ENCODE results near the gene HDDC3. TPM values are rescaled to one million over a fixed set of nuclear protein-coding genes. Genes with fewer than 3 reads are reported as not detected.

HDDC3 gene
- polyA plus RNA-seq, 3 donors, result 11.6 to 19.7 (median 14.8) TPM

DNA sequence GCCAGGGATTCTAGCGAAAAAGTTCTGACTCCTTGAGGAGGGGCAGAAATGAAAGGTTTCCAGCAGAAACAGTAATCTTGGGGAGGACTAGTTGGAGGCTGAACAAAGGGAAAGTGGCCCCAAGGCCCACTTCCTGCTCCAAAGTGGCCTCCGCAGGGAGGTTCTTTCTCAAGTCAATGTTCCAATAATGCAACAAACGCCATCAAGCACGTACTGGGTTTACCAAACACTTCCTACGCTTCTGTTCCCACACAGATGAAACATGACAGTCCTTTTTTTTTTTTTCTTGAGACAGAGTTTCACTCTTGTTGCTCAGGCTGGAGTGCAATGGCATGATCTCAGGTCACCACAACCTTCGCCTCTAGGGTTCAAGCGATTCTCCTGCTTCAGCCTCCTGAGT lies 12.7 kb upstream of the HDDC3 start:
- no peaks in the 10 kb centered on the region for H3K79me2 ChIP-seq (ENCODE audit: insufficient read depth, low read length)
- WGBS (ENCODE audit: insufficient coverage), result 55% methylated on average over 5 of the region's 7 CpGs
- no peak overlapping the region for H3K9ac ChIP-seq (ENCODE audit: insufficient read depth, low read length, poor library complexity, severe bottlenecking)
- peaks cover 8 to 13% of the 10 kb centered on the region in 2 donors for H3K4me1 ChIP-seq (ENCODE audit: control insufficient read depth in 1 of 2, insufficient read depth in 2 of 2, low read length in 2 of 2)
- Mint-ChIP-seq H3K27ac (peak overlapping the region in 2 of 7 donors; percentile 10 to 57), H3K9me3 (peaks cover 0 to 2% (median 0%) of the 10 kb centered on the region in 7 donors), H3K27me3 (ENCODE audit: low read depth in 3 of 3) (no peaks in the 10 kb centered on the region), H3K4me1 (peaks cover 10% of the 10 kb centered on the region), H3K36me3 (peaks cover 82 to 94% of the 10 kb centered on the region in 2 donors), H3K4me3 (no peak overlapping the region)
- no peaks in the 10 kb centered on the region for H4K20me1 ChIP-seq (ENCODE audit: insufficient read depth, low read length)
- H3K27ac ChIP-seq (ENCODE audit: low read depth in 1 of 2, low read length in 2 of 2), result no peak overlapping the region
- H3K9me3 ChIP-seq (replicated peaks in 1 of 2; ENCODE audit: control insufficient read depth in 1 of 2, insufficient read depth in 1 of 2, low read length in 2 of 2), result no peaks in the 10 kb centered on the region
- intact Hi-C loops (cut with micrococcal nuclease), result no loop called here
- H3K36me3 ChIP-seq (replicated peaks in 1 of 2; ENCODE audit: control insufficient read depth in 1 of 2, insufficient read depth in 2 of 2, low read length in 2 of 2), result peaks cover 73 to 93% of the 10 kb centered on the region in 2 donors
- H3K4me2 ChIP-seq (replicated peaks; ENCODE audit: extremely low read depth, low read length, poor library complexity, severe bottlenecking), result no peak overlapping the region
- no peak for DNase-seq
- no peaks in the 10 kb centered on the region for H3K27me3 ChIP-seq (ENCODE audit: control insufficient read depth in 2 of 2, insufficient read depth in 2 of 2, low read length in 2 of 2)
- H3K4me3 ChIP-seq (replicated peaks in 1 of 3; ENCODE audit: low read depth in 2 of 3, low read length in 3 of 3), result no peak overlapping the region
- H2AFZ ChIP-seq (ENCODE audit: insufficient read depth, low read depth, low read length, poor library complexity, severe bottlenecking), result no peak overlapping the region
- TF ChIP-seq, protein P1, sequence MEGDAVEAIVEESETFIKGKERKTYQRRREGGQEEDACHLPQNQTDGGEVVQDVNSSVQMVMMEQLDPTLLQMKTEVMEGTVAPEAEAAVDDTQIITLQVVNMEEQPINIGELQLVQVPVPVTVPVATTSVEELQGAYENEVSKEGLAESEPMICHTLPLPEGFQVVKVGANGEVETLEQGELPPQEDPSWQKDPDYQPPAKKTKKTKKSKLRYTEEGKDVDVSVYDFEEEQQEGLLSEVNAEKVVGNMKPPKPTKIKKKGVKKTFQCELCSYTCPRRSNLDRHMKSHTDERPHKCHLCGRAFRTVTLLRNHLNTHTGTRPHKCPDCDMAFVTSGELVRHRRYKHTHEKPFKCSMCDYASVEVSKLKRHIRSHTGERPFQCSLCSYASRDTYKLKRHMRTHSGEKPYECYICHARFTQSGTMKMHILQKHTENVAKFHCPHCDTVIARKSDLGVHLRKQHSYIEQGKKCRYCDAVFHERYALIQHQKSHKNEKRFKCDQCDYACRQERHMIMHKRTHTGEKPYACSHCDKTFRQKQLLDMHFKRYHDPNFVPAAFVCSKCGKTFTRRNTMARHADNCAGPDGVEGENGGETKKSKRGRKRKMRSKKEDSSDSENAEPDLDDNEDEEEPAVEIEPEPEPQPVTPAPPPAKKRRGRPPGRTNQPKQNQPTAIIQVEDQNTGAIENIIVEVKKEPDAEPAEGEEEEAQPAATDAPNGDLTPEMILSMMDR (IDR thresholded peaks at IDR 0.05), result no peak

DNA sequence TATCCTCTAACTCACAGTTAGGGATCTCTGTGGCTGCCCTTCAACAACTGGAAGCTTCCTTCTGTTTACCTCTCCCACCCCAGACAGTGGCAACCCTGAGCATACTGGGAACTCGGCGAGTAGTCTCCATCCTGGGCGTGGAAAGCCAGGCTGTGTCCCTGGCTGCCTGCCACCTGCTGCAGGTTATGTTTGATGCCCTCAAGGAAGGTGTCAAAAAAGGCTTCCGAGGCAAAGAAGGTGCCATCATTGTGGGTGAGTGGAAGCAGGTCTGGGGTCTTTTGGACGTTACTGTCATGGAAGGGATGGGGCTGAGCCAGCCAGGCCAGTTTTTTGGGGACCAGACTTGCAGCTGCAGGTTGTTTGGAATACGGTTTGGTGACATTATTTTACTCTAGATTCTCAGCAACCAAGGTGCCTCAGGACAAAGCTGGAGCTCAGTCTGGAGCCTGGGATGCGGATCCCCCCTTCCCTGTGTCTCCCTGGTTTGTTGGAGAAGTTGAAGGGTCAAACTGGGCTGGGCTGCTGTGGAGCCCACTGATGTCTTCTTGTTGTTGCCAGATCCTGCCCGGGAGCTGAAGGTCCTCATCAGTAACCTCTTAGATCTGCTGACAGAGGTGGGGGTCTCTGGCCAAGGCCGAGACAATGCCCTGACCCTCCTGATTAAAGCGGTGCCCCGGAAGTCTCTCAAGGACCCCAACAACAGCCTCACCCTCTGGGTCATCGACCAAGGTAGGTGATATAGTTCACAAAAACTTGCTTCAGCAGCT lies 10.2 kb upstream of the HDDC3 start:
- intact Hi-C loops (cut with micrococcal nuclease), result no loop called here
- no peaks in the 10 kb centered on the region for H3K79me2 ChIP-seq (ENCODE audit: insufficient read depth, low read length)
- H3K4me1 Mint-ChIP-seq, result no peaks in the 10 kb centered on the region
- H2AFZ ChIP-seq (ENCODE audit: insufficient read depth, low read depth, low read length, poor library complexity, severe bottlenecking), result no peak overlapping the region
- H3K27me3 ChIP-seq (ENCODE audit: control insufficient read depth in 2 of 2, insufficient read depth in 2 of 2, low read length in 2 of 2), result no peaks in the 10 kb centered on the region
- no peak overlapping the region for H3K4me2 ChIP-seq (replicated peaks; ENCODE audit: extremely low read depth, low read length, poor library complexity, severe bottlenecking)
- H3K27me3 Mint-ChIP-seq (ENCODE audit: low read depth in 3 of 3), result peaks cover 0 to 2% (median 0%) of the 10 kb centered on the region in 3 donors
- H3K9me3 Mint-ChIP-seq, result peaks cover 0 to 2% (median 0%) of the 10 kb centered on the region in 7 donors
- no peak overlapping the region for H3K4me3 Mint-ChIP-seq
- TF ChIP-seq, protein P1 (IDR thresholded peaks at IDR 0.05), result no peak
- no peak overlapping the region for H3K27ac ChIP-seq (ENCODE audit: low read depth in 1 of 2, low read length in 2 of 2)
- DNase-seq, result no peak
- no peaks in the 10 kb centered on the region for H3K4me1 ChIP-seq (ENCODE audit: control insufficient read depth in 1 of 2, insufficient read depth in 2 of 2, low read length in 2 of 2)
- peaks cover 69 to 86% of the 10 kb centered on the region in 2 donors for H3K36me3 ChIP-seq (replicated peaks in 1 of 2; ENCODE audit: control insufficient read depth in 1 of 2, insufficient read depth in 2 of 2, low read length in 2 of 2)
- no peaks in the 10 kb centered on the region for H3K9me3 ChIP-seq (replicated peaks in 1 of 2; ENCODE audit: control insufficient read depth in 1 of 2, insufficient read depth in 1 of 2, low read length in 2 of 2)
- no peak overlapping the region for H3K4me3 ChIP-seq (replicated peaks in 1 of 3; ENCODE audit: low read depth in 2 of 3, low read length in 3 of 3)
- no peak overlapping the region for H3K9ac ChIP-seq (ENCODE audit: insufficient read depth, low read length, poor library complexity, severe bottlenecking)
- no peak overlapping the region for H3K27ac Mint-ChIP-seq
- H4K20me1 ChIP-seq (ENCODE audit: insufficient read depth, low read length), result no peaks in the 10 kb centered on the region
- peaks cover 75 to 90% of the 10 kb centered on the region in 2 donors for H3K36me3 Mint-ChIP-seq
- 100% methylated on average over 5 of the region's 12 CpGs for WGBS (ENCODE audit: insufficient coverage)
